KOPT-K1 (cell line): ENCODE results near the gene RAX2.

ENCODE experiments used
- H3K27ac ChIP-seq: fragments of 200-600 bp; sonication (generic); 2 replicates; pipeline ENCODE4 v1.5.1; 2016; ENCODE audit warnings: antibody characterized with exemption, mild to moderate bottlenecking, low read depth, low read length; ENCODE audit not compliant: poor library complexity, severe bottlenecking
- H3K36me3 ChIP-seq: fragments of 200-600 bp; sonication (generic); 2 replicates; pipeline ENCODE4 v1.5.1; 2017; ENCODE audit warnings: antibody characterized with exemption, mild to moderate bottlenecking, low read length, moderate library complexity; ENCODE audit not compliant: insufficient read depth
- H3K9me3 ChIP-seq: fragments of 200-600 bp; sonication (generic); 2 replicates; pipeline ENCODE4 v1.5.1; 2017; ENCODE audit warnings: antibody characterized with exemption, low read length, mild to moderate bottlenecking; ENCODE audit not compliant: insufficient read depth, poor library complexity, severe bottlenecking

The RAX2 gene

GRCh38 chr19:3785938-3786824 is 14.2 kb upstream of the RAX2 start, which contains the start of gene MATK:
Gene MATK, minus strand, starts transcription at chr19:3786381. Its CDS starts 1,246 bp downstream, at chr19:3785135.
- Histone ChIP-seq H3K9me3 (peaks cover 20% of the 10 kb centered on the region), H3K36me3 (no peaks in the 10 kb centered on the region), H3K27ac (no peak within 1 kb of the TSS)

- no peak overlapping the region for H3K27ac ChIP-seq
- H3K36me3 ChIP-seq = no peaks in the 10 kb centered on the region
- H3K9me3 ChIP-seq = peaks cover 19% of the 10 kb centered on the region
These were observed 13.5 kb upstream of the RAX2 start for GRCh38 chr19:3785451-3785937.

- no peak overlapping the region for H3K27ac ChIP-seq
- no peaks in the 10 kb centered on the region for H3K36me3 ChIP-seq
- H3K9me3 ChIP-seq = peaks cover 19% of the 10 kb centered on the region
These were observed 12.8 kb upstream of the RAX2 start for GRCh38 chr19:3784607-3785450.

DNA sequence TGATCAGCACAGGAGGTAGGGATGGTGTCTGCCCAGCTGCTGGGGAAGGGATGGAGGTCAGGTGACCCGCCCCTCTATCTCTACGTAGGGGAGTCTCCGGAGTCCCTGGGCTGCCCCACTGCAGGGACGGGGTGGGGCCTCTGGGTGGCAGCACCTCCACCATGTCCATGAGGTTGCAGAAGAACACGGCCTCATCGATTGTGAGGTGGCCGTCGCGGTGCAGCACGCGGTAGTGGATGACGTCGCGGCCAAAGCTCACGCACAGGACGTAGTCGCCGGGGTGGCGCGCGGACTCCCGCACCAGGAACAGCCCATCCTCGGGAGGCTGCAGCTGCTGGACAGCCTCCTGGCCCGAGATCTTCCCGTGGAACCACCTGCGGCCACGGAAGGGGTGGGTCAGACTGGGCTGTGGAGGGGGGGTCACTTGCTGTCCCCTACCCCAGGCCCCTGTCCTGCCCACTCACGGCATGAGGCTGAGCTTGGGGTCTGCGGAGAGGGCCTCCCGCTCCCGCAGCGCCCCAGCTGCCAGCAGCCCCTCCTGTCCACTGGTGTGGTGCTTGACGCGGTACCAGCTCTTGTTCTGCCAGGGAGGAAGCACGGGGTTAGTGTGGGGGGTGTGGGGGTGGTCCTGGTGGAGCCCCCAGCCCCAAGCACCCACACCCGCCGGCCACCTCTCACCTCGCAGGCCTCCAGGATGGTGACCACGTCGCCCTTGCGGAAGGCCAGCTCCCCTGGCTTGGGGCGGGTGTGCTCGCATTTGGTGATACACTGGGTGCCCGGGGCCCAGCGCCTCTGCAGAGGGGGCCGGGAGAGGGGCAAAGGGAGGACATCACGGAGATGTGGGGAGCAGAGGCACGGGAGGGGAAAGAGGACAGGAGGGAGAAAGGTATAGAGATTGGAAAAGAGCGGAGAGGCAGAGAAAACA is 11.9 kb upstream of the RAX2 start:
- Histone ChIP-seq H3K36me3 (no peaks in the 10 kb centered on the region), H3K9me3 (peaks cover 19% of the 10 kb centered on the region), H3K27ac (no peak overlapping the region)

DNA sequence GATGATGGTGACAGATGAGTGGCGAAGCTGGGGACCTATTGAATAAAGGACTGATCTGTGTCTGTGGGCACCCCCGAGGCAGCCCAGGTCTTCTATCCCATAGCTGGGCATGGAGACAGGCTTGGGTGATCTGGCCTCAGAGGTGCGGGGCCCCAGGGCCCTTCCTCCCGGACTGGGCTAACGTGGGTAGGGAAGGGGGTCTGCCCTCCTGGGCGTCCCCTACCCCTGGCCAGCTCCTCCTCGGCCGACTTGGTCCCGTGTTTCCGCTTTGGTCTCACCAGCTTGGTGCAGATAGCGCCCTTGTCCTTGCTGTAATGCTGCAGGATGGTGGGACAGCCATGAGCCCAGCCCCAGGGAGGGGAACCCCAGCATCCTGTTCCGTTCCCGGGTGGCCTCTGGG is 10.9 kb upstream of the RAX2 start:
- Histone ChIP-seq H3K36me3 (no peaks in the 10 kb centered on the region), H3K9me3 (peaks cover 19% of the 10 kb centered on the region), H3K27ac (no peak overlapping the region)

DNA sequence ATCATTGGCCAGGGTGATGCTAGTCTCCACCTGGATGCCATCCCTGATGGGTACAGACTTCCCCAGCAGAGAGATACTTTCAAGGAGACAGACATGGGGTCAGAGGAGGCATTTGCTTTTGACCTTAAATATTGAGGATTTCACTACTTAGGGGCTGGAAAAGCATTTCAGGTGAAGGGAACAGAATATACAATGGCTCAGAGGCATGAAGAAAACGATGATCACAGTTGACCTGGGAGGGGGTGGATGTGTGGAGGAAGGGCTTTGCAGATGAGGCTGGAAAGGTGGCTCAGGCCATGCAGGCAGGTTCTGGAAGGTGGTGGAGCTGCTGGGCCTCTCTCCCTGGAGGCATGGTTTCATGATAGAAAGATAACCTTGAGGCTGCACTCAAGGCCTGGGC is 10.3 kb upstream of the RAX2 start:
- Histone ChIP-seq H3K9me3 (peaks cover 19% of the 10 kb centered on the region), H3K27ac (no peak overlapping the region), H3K36me3 (no peaks in the 10 kb centered on the region)

DNA sequence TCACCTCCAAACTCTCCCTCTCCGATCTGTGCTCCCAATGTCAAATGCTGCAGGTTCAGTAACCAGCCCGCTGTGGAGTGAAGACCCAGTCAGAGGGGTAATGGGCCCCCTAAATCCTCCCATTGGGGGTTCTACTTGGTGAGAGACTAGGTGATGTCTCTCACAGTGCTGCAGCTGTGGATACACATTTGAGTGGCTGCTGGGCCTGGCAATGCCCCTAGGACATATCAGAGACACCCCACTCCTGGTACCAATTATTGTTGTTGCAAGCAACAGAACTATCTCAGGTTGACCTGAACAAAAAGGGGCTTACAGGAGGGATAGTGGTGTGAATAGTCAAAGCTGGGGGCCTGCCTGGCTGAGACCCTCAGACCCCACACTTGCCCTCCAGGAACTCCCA is 9.6 kb upstream of the RAX2 start:
- H3K36me3 ChIP-seq = no peaks in the 10 kb centered on the region

GRCh38 chr19:3780786-3781304 is 8.8 kb upstream of the RAX2 start:
- Histone ChIP-seq H3K27ac (no peak overlapping the region), H3K9me3 (peaks cover 19% of the 10 kb centered on the region), H3K36me3 (no peaks in the 10 kb centered on the region)

More for the DNA sequence above, 9.6 kb upstream of the RAX2 start:
- Histone ChIP-seq H3K9me3 (peaks cover 19% of the 10 kb centered on the region), H3K27ac (no peak overlapping the region)

DNA sequence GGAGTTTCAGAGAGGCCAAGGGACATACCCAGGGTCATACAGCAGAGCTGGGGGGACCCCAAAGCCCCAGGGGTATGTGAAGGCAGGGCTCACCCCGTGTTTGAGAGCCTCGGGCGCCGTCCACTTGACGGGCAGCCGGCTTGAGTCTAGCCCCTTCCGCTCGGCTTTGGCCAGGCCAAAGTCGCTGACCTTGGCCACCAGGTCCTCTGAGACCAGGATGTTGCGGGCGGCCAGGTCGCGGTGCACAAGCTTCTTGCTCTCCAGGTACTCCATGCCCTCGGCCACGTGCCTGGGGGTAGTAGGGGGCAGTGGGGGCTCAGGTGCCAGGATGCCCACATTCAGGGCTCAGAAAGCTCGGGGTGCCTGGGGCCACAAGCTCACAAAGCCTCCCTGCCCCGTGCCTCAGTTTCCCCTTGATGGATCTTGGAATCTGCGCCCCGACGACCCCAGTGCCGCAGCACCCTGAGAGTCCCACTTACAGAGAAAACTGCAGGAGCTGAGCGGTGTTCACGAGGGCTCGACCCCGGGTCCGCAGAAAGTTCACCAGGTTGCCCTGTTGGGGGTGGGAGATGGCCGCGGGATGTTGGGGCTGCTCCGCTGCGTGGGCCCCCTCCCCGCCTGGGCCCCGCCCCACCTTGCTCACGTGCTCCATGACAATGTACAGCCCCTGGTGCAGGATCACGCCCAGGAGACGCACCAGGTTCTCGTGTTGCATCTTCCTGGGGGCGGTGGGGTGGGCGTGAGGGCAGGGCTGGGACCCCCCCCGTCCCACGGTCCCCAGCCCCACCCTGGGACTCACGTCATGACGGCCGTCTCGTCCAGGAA is 7.1 kb upstream of the RAX2 start:
- Histone ChIP-seq H3K27ac (no peak overlapping the region), H3K9me3 (peaks cover 19% of the 10 kb centered on the region), H3K36me3 (no peaks in the 10 kb centered on the region)

DNA sequence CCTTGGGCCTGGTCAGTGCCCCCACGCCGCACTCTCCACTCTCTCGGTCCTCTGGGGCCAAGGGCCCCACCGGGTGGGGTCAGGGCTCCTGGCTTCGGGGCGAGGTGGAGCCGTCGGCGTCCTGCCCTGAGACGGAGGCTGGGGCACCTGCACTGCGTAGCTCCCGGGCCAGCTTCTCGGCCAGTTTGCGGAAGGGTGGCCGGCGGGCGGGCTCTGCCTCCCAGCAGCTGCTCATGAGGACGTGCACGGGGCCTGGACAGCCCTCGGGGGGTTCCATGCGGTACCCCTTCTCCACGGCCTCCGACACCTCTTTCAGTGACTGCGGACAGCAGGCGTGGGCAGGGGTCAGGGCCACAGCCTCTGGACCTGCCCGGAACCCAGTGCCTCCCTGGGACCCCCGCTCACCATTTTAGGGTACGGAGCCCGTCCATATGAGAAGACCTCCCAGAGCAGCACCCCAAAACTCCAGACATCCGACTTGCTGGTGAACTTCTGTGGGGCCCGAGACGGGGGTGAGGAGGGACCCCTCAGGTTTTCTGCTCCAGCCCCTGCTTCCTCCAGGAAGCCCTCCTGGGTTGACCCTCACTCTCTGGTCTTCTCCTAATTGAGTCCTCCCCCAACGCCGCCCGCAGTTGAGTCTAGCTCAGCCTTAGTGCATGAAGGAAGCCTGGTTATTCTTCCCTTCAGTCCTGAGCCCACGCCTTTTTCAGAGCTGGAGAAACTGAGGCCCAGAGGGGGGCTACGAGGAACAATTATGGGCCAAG is 6.3 kb upstream of the RAX2 start:
- H3K36me3 ChIP-seq = no peaks in the 10 kb centered on the region
- H3K9me3 ChIP-seq = peaks cover 19% of the 10 kb centered on the region
- no peak overlapping the region for H3K27ac ChIP-seq

- Histone ChIP-seq H3K9me3 (peaks cover 8% of the 10 kb centered on the region), H3K36me3 (no peaks in the 10 kb centered on the region), H3K27ac (no peak overlapping the region)
These were observed 4.5 kb upstream of the RAX2 start for GRCh38 chr19:3776479-3777040.

- Histone ChIP-seq H3K27ac (no peak overlapping the region), H3K36me3 (no peaks in the 10 kb centered on the region), H3K9me3 (peaks cover under 1% of the 10 kb centered on the region)
These were observed 3.8 kb upstream of the RAX2 start for GRCh38 chr19:3775831-3776230.

DNA sequence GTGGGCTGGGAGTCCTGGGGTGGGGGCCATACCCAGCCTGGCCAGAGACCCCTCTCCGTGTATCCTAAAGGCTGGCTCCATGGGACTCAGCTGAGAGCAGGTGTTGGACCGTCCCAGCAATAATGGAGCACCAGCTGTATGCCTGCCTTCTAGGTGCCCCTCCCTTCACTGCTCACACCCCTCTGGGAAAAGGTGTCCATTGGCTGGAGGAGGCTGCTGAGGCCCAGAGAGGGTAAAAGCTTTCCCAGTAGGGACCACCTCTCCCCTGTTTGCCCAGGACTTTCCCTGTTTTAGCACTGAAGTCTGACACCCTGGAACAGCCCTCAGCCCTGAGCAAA is 3.3 kb upstream of the RAX2 start:
- Histone ChIP-seq H3K9me3 (no peaks in the 10 kb centered on the region), H3K27ac (no peak overlapping the region), H3K36me3 (no peaks in the 10 kb centered on the region)
